ENCODE results near the gene OSBPL3.

OSBPL3 gene

GRCh38 chr7:24987331-24987842 lies 7.4 kb upstream of the OSBPL3 start:
- no peaks in the 10 kb centered on the region for H3K27me3 ChIP-seq (replicated peaks)
- no peak overlapping the region for H3K27ac ChIP-seq
- H3K36me3 ChIP-seq (replicated peaks) = no peaks in the 10 kb centered on the region
- no peak for DNase-seq
- in situ Hi-C loops (cut with HindIII; ENCODE audit: low pct_ligation_motif_present, low sequenced_read_pairs) = no loop called here
- H3K4me3 ChIP-seq (ENCODE audit: low read depth, low read length) = no peak overlapping the region
- no peak for TF ChIP-seq CTCF (IDR thresholded peaks at IDR 0.05; ENCODE audit: low read depth, low read length, missing control alignments)

GRCh38 chr7:24982917-24983316 lies 2.9 kb upstream of the OSBPL3 start:
- H3K27me3 ChIP-seq (replicated peaks) = no peaks in the 10 kb centered on the region
- no peak overlapping the region for H3K27ac ChIP-seq
- no peak overlapping the region for H3K4me3 ChIP-seq (ENCODE audit: low read depth, low read length)
- in situ Hi-C loops (cut with HindIII; ENCODE audit: low pct_ligation_motif_present, low sequenced_read_pairs) = no loop called here
- TF ChIP-seq CTCF (IDR thresholded peaks at IDR 0.05; ENCODE audit: low read depth, low read length, missing control alignments) = peak; percentile 54
- no peaks in the 10 kb centered on the region for H3K36me3 ChIP-seq (replicated peaks)
- no peak for DNase-seq

GRCh38 chr7:24981171-24981951 lies 1.4 kb upstream of the OSBPL3 start:
- DNase-seq = peak; percentile 46
- Histone ChIP-seq H3K27ac (no peak overlapping the region), H3K27me3 (replicated peaks) (no peaks in the 10 kb centered on the region), H3K36me3 (replicated peaks) (no peaks in the 10 kb centered on the region), H3K4me3 (ENCODE audit: low read depth, low read length) (peak overlapping the region; percentile 78)
- in situ Hi-C loops (cut with HindIII; ENCODE audit: low pct_ligation_motif_present, low sequenced_read_pairs) = no loop called here
- TF ChIP-seq CTCF (IDR thresholded peaks at IDR 0.05; ENCODE audit: low read depth, low read length, missing control alignments) = no peak

GRCh38 chr7:24980534-24981170 lies 674 bp upstream of the OSBPL3 start:
- Histone ChIP-seq H3K27me3 (replicated peaks) (no peaks in the 10 kb centered on the region), H3K36me3 (replicated peaks) (no peaks in the 10 kb centered on the region), H3K4me3 (ENCODE audit: low read depth, low read length) (peak overlapping the region; percentile 78), H3K27ac (peak overlapping the region; percentile 61)
- no peak for DNase-seq
- in situ Hi-C loops (cut with HindIII; ENCODE audit: low pct_ligation_motif_present, low sequenced_read_pairs) = no loop called here
- TF ChIP-seq CTCF (IDR thresholded peaks at IDR 0.05; ENCODE audit: low read depth, low read length, missing control alignments) = no peak

GRCh38 chr7:24979470-24979862 lies 512 bp downstream of the OSBPL3 start:
- peak; percentile 47 for DNase-seq
- Histone ChIP-seq H3K27ac (peak overlapping the region; percentile 53), H3K4me3 (ENCODE audit: low read depth, low read length) (peak overlapping the region; percentile 78), H3K27me3 (replicated peaks) (no peaks in the 10 kb centered on the region), H3K36me3 (replicated peaks) (no peaks in the 10 kb centered on the region)
- in situ Hi-C loops (cut with HindIII; ENCODE audit: low pct_ligation_motif_present, low sequenced_read_pairs) = no loop called here
- peak; percentile 62 for TF ChIP-seq CTCF (IDR thresholded peaks at IDR 0.05; ENCODE audit: low read depth, low read length, missing control alignments)

All from brain microvascular endothelial cell (primary cell).